HL-60 (cell line): ENCODE results near the gene PTBP3.

Experiments used
- GABPA ChIP-seq: IDR thresholded peaks from 2 replicates; pipeline ENCODE4 v1.6.1; 2012; ENCODE audit warnings: low read depth
- POLR2AphosphoS5 ChIP-seq: IDR thresholded peaks from 2 replicates; pipeline ENCODE4 v1.6.1; 2012; ENCODE audit warnings: low read depth
- SPI1 ChIP-seq: IDR thresholded peaks from 2 replicates; pipeline ENCODE4 v1.6.1; 2012; ENCODE audit warnings: low read depth, mild to moderate bottlenecking, borderline replicate concordance
- TF ChIP-seq, protein P1 (sequence below): IDR thresholded peaks from one replicate; pipeline ENCODE4 v1.5.1; 2011; ENCODE audit warnings: low read length, control low read depth, inconsistent platforms; ENCODE audit not compliant: insufficient read depth
- TF ChIP-seq, protein P2 (sequence below): IDR thresholded peaks from 2 replicates; pipeline ENCODE4 v1.6.1; 2012; ENCODE audit warnings: low read depth; ENCODE audit not compliant: insufficient replicate concordance

DNA sequence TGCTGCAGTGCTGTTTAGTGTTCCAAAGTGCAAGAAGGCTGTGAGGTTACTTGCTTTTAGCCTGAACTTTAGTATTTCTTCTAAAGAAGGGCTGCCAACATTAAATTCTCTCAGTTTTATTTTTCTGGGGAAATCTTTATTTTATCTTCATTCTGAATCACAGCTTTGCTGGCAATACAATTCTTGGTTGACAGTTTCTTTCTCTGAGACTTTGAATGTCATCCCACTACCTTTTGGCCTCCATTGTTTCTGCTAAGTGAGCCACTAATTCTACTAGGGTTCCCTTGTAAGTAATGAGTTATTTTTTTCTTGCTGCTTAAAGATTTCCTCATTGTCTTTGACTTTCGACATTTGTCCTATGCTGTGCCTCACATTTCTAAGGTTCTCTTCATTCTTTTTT, 126.0 kb downstream of the PTBP3 start:
- TF ChIP-seq, protein P1, sequence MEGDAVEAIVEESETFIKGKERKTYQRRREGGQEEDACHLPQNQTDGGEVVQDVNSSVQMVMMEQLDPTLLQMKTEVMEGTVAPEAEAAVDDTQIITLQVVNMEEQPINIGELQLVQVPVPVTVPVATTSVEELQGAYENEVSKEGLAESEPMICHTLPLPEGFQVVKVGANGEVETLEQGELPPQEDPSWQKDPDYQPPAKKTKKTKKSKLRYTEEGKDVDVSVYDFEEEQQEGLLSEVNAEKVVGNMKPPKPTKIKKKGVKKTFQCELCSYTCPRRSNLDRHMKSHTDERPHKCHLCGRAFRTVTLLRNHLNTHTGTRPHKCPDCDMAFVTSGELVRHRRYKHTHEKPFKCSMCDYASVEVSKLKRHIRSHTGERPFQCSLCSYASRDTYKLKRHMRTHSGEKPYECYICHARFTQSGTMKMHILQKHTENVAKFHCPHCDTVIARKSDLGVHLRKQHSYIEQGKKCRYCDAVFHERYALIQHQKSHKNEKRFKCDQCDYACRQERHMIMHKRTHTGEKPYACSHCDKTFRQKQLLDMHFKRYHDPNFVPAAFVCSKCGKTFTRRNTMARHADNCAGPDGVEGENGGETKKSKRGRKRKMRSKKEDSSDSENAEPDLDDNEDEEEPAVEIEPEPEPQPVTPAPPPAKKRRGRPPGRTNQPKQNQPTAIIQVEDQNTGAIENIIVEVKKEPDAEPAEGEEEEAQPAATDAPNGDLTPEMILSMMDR: no peak
- TF ChIP-seq, protein P2, sequence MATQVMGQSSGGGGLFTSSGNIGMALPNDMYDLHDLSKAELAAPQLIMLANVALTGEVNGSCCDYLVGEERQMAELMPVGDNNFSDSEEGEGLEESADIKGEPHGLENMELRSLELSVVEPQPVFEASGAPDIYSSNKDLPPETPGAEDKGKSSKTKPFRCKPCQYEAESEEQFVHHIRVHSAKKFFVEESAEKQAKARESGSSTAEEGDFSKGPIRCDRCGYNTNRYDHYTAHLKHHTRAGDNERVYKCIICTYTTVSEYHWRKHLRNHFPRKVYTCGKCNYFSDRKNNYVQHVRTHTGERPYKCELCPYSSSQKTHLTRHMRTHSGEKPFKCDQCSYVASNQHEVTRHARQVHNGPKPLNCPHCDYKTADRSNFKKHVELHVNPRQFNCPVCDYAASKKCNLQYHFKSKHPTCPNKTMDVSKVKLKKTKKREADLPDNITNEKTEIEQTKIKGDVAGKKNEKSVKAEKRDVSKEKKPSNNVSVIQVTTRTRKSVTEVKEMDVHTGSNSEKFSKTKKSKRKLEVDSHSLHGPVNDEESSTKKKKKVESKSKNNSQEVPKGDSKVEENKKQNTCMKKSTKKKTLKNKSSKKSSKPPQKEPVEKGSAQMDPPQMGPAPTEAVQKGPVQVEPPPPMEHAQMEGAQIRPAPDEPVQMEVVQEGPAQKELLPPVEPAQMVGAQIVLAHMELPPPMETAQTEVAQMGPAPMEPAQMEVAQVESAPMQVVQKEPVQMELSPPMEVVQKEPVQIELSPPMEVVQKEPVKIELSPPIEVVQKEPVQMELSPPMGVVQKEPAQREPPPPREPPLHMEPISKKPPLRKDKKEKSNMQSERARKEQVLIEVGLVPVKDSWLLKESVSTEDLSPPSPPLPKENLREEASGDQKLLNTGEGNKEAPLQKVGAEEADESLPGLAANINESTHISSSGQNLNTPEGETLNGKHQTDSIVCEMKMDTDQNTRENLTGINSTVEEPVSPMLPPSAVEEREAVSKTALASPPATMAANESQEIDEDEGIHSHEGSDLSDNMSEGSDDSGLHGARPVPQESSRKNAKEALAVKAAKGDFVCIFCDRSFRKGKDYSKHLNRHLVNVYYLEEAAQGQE: no peak
- TF ChIP-seq POLR2AphosphoS5 (no peak), SPI1 (no peak), GABPA (no peak)
